SK-N-MC (cell line): ENCODE data around the gene CHID1.
A peak's percentile ranks its signal among the peaks of the same experiment; 100 is the strongest.

Experiments used
- DNase-seq: peaks from one replicate; pipeline ENCODE4 v3.0.0-alpha.2; 2011; ENCODE audit warnings: low read depth, low spot score
- H3K27ac ChIP-seq: fragments of 200-600 bp; sonication (generic); 2 replicates; pipeline ENCODE4 v1.5.1; 2016; ENCODE audit warnings: mixed run types
- H3K36me3 ChIP-seq: fragments of 200-600 bp; sonication (generic); 2 replicates; pipeline ENCODE4 v1.6.1; 2017; ENCODE audit warnings: antibody characterized with exemption, low read length, mixed read lengths; ENCODE audit not compliant: insufficient read depth
- H3K4me3 ChIP-seq: fragments of 200-600 bp; sonication (generic); 2 replicates; pipeline ENCODE4 v1.5.1; 2016
- H3K9ac ChIP-seq: fragments of 200-600 bp; sonication (generic); 2 replicates; pipeline ENCODE4 v1.8.0; 2017; ENCODE audit warnings: mixed run types, mixed read lengths; ENCODE audit not compliant: insufficient read length
- H3K9me3 ChIP-seq: fragments of 200-600 bp; sonication (generic); 2 replicates; pipeline ENCODE4 v1.6.1; 2017; ENCODE audit warnings: low read depth, mild to moderate bottlenecking, antibody characterized with exemption, low read length, moderate library complexity, mixed read lengths
- EZH2 ChIP-seq: fragments of 200-600 bp; sonication (generic); IDR thresholded peaks from one replicate; pipeline ENCODE4 v1.6.1; 2017; ENCODE audit warnings: antibody characterized with exemption
- FOXP2 ChIP-seq: optimal IDR thresholded peaks from 2 replicates; pipeline ENCODE3; 2011; ENCODE audit warnings: mild to moderate bottlenecking, moderate library complexity; ENCODE audit not compliant: insufficient read depth; ENCODE audit errors: extremely low read length, control extremely low read depth
- POLR2AphosphoS5 ChIP-seq: IDR thresholded peaks from 2 replicates; pipeline ENCODE4 v1.6.1; 2012; ENCODE audit warnings: mild to moderate bottlenecking, low read depth, low read length, borderline replicate concordance

CHID1 gene

DNA sequence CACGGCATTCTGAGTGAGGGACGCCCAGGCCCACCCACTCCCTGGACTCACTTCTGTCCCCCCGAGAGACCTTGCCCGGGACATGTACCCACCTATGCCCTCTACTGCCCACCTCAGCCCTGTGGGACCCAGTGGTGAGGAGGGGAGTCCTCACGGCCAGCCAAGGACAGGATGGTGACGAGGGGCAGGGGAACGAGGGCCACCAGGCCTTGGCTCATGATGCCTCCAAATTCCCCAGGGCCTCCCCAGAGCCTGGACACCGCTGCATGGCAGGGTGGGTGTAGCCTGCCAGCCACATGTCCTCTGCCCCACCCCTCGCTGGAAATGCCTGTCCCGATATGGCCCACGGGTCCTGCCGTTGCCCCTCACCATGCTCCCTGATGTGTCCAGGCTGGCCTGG lies 41.8 kb downstream of the CHID1 start:
- Histone ChIP-seq H3K36me3 (no peaks in the 10 kb centered on the region; the same call in 1 of the 2 replicates), H3K4me3 (no peak overlapping the region), H3K27ac (no peak overlapping the region), H3K9me3 (no peaks in the 10 kb centered on the region), H3K9ac (no peak overlapping the region)
- no peak for DNase-seq
- no peak for TF ChIP-seq EZH2
- TF ChIP-seq POLR2AphosphoS5, result no peak
- TF ChIP-seq FOXP2, result no peak

DNA sequence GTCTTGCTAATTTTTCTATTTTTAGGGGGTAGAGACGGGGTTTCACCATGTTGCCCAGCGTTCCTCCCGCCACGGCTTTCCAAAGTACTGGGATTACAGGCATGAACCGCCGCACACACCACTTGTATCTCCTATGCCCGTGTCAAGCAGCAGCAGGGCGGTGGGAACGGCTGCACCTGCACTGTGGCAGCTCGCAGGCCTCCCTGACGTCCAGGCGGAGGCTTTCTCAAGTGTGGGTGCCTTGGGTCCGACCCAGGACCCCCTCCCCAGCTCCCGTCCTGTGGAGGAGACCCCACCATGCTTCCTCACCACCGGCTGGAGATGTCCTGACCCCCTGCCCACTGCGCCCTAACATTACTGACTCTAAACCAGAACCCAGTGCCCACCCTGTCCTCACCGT lies 42.2 kb downstream of the CHID1 start:
- no peak overlapping the region for H3K4me3 ChIP-seq
- H3K36me3 ChIP-seq, result no peaks in the 10 kb centered on the region; the same call in 1 of the 2 replicates
- TF ChIP-seq FOXP2 (no peak), POLR2AphosphoS5 (no peak; the same call in 1 of the 2 replicates), EZH2 (no peak)
- DNase-seq, result no peak
- no peaks in the 10 kb centered on the region for H3K9me3 ChIP-seq
- no peak overlapping the region for H3K27ac ChIP-seq
- no peak overlapping the region for H3K9ac ChIP-seq

DNA sequence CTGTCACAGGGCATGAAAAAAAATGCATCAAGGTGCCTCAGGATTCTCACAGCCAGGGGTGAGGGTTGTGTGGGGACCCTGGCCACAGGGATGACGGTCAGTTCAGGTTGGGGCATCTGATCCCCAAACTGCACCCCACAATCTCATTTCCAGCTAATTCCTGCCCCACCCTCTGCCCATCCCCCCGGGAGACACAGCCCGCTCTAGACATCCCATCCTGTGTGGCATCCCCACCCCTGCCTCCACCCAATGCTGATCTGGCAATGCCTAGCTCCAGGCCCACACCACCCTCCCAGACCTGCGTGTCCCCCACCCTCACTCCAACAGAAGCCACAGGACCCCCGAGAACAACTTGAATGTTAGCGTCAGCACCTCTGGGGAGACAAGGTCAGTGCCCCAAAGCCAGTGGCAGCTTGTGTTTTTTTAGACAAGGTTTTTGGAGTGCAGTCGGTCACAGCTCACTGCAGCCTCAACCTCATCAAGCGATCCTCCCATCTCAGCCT lies 42.7 kb downstream of the CHID1 start:
- H3K4me3 ChIP-seq, result no peak overlapping the region
- no peaks in the 10 kb centered on the region for H3K9me3 ChIP-seq
- TF ChIP-seq POLR2AphosphoS5 (peak; percentile 24; the same call in 1 of the 2 replicates), FOXP2 (no peak)
- H3K9ac ChIP-seq, result no peak overlapping the region
- peak overlapping the region; percentile 36; the same call in 1 of the 2 replicates for H3K27ac ChIP-seq
- DNase-seq, result no peak
- H3K36me3 ChIP-seq, result no peaks in the 10 kb centered on the region; the same call in 1 of the 2 replicates

- H3K9ac ChIP-seq, result no peak overlapping the region
- no peak for DNase-seq
- no peak overlapping the region for H3K27ac ChIP-seq
- H3K36me3 ChIP-seq, result no peaks in the 10 kb centered on the region; the same call in 1 of the 2 replicates
- H3K4me3 ChIP-seq, result no peak overlapping the region
- TF ChIP-seq POLR2AphosphoS5 (no peak), EZH2 (no peak), FOXP2 (no peak)
- H3K9me3 ChIP-seq, result no peaks in the 10 kb centered on the region
Observed at GRCh38 chr11:866481-866880, 44.1 kb downstream of the CHID1 start.

DNA sequence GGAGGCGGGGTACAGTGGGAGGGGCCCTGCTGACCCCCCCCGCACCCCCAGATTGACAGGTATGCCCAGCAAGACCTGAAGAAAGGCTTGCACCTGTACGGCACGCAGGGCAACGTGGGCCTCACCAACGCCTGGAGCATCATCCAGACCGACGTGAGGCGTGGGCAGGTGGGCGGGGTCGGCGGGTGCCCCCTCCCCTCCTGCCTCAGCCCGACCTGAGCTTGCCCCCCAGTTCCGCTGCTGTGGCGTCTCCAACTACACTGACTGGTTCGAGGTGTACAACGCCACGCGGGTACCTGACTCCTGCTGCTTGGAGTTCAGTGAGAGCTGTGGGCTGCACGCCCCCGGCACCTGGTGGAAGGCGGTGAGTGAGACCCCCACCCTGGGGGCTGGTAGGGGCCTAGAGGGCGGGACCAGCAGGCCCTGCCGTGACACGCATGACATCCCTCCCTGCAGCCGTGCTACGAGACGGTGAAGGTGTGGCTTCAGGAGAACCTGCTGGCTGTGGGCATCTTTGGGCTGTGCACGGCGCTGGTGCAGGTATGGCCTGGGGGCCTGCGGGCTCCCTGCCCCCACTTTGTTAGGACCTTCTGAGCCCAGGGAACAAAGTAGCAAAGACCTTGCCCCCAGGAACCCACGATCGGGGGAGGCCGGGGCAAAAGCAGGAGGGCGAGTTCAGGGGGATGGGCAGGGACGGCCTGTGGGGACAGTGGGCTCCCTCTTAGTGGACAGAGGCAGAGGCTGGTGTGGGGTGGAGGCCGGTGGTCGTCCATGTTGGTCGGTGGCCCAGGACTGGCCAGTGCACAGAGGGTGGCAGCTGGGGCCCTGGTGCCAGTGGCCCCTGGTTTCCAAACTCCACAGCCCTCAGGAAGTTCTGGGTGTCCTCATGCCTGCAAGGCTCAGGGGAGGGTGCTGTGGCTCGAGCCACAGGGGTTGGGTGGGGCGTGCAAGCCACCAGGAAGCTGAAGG lies 44.9 kb downstream of the CHID1 start:
- H3K9me3 ChIP-seq, result no peaks in the 10 kb centered on the region
- DNase-seq, result no peak
- no peaks in the 10 kb centered on the region; the same call in 1 of the 2 replicates for H3K36me3 ChIP-seq
- no peak overlapping the region for H3K27ac ChIP-seq
- no peak overlapping the region for H3K4me3 ChIP-seq
- H3K9ac ChIP-seq, result no peak overlapping the region
- TF ChIP-seq POLR2AphosphoS5, result peak; percentile 38
- TF ChIP-seq FOXP2, result no peak

GRCh38 chr11:864898-865297 lies 45.7 kb downstream of the CHID1 start:
- Histone ChIP-seq H3K27ac (peak overlapping the region; percentile 19; the same call in 1 of the 2 replicates), H3K36me3 (no peaks in the 10 kb centered on the region; the same call in 1 of the 2 replicates)

GRCh38 chr11:863910-864827 lies 46.4 kb downstream of the CHID1 start:
- H3K9me3 ChIP-seq, result no peaks in the 10 kb centered on the region
- no peak overlapping the region for H3K9ac ChIP-seq
- peak overlapping the region; percentile 31; the same call in 1 of the 2 replicates for H3K27ac ChIP-seq
- no peak for TF ChIP-seq EZH2
- TF ChIP-seq POLR2AphosphoS5, result no peak; the same call in 1 of the 2 replicates
- no peak for TF ChIP-seq FOXP2
- no peak for DNase-seq
- no peaks in the 10 kb centered on the region; the same call in 1 of the 2 replicates for H3K36me3 ChIP-seq
- no peak overlapping the region for H3K4me3 ChIP-seq

More at GRCh38 chr11:864898-865297, 45.7 kb downstream of the CHID1 start:
- H3K9ac ChIP-seq, result no peak overlapping the region
- TF ChIP-seq POLR2AphosphoS5 (no peak), FOXP2 (no peak), EZH2 (no peak)
- no peak for DNase-seq
- H3K9me3 ChIP-seq, result no peaks in the 10 kb centered on the region
- H3K4me3 ChIP-seq, result no peak overlapping the region
